A673 (cell line): ENCODE measurements around the gene TAS2R7. TPM values are rescaled to one million over a fixed set of nuclear protein-coding genes. Genes with fewer than 3 reads are reported as not detected.

Experiments
- BruUV-seq: library from RNA; stranded (reverse); fragments of 400-500 nt; replicated peaks from 2 replicates; lab custom pipeline; 2021; lab: Mats Ljungman, UMichigan
- CTCF ChIA-PET: fragments of 300-600 bp; sonication (Branson Sonifier 250); formaldehyde crosslinking; loops from one replicate; lab custom pipeline; 2022; ENCODE audit warnings: antibody characterized with exemption; lab: Charles Lee
- POLR2A ChIA-PET: fragments of 300-600 bp; sonication (Branson Sonifier 250); formaldehyde crosslinking; loops from one replicate; lab custom pipeline; 2022; ENCODE audit warnings: antibody characterized with exemption; ENCODE audit not compliant: low non-redundant PET; lab: Charles Lee
- DNase-seq: peaks from one replicate; pipeline ENCODE4 v3.0.0-alpha.2; 2015; ENCODE audit warnings: low spot score
- H3K27ac ChIP-seq: fragments of 200-600 bp; sonication (generic); 2 replicates; pipeline ENCODE4 v1.5.1; 2016; ENCODE audit warnings: mixed run types, low read depth, mild to moderate bottlenecking, mixed read lengths, antibody characterized with exemption, low read length; ENCODE audit not compliant: poor library complexity, severe bottlenecking
- H3K27me3 ChIP-seq: fragments of 200-600 bp; sonication (generic); replicated peaks from 2 replicates; pipeline ENCODE4 v1.6.1; 2017; ENCODE audit warnings: mixed run types, low read depth, mild to moderate bottlenecking, mixed read lengths, antibody characterized with exemption, low read length; ENCODE audit not compliant: insufficient read depth, poor library complexity
- H3K36me3 ChIP-seq: fragments of 200-600 bp; sonication (generic); 2 replicates; pipeline ENCODE4 v1.6.1; 2016; ENCODE audit warnings: mixed run types, mild to moderate bottlenecking, mixed read lengths, antibody characterized with exemption, low read length; ENCODE audit not compliant: insufficient read depth, poor library complexity, severe bottlenecking
- H3K4me1 ChIP-seq: fragments of 200-600 bp; sonication (generic); 2 replicates; pipeline ENCODE4 v1.6.1; 2017; ENCODE audit warnings: mixed run types, mild to moderate bottlenecking, mixed read lengths, antibody characterized with exemption, low read length; ENCODE audit not compliant: insufficient read depth, poor library complexity, severe bottlenecking
- H3K4me3 ChIP-seq: fragments of 200-600 bp; sonication (generic); 2 replicates; pipeline ENCODE4 v1.5.1; 2016; ENCODE audit warnings: low read depth, mixed run types, mild to moderate bottlenecking, mixed read lengths, low read length; ENCODE audit not compliant: poor library complexity, severe bottlenecking
- H3K9me3 ChIP-seq: fragments of 200-600 bp; sonication (generic); 2 replicates; pipeline ENCODE4 v1.6.1; 2016; ENCODE audit warnings: mixed run types, low read depth, mild to moderate bottlenecking, mixed read lengths, antibody characterized with exemption, low read length; ENCODE audit not compliant: poor library complexity, severe bottlenecking
- EZH2 ChIP-seq: fragments of 200-600 bp; sonication (generic); IDR thresholded peaks from 2 replicates; pipeline ENCODE4 v1.6.1; 2017; ENCODE audit warnings: borderline replicate concordance, low read depth, mild to moderate bottlenecking, mixed read lengths, antibody characterized with exemption, low read length; ENCODE audit not compliant: poor library complexity, severe bottlenecking
- intact Hi-C: fragments of 100-400 bp; cut with micrococcal nuclease; formaldehyde crosslinking; loops from one replicate; pipeline ENCODE4 v1.10.0; 2022; ENCODE audit not compliant: unreplicated experiment
- total RNA-seq: library from RNA; stranded (reverse); gene quantifications from 2 replicates; pipeline ENCODE4 v1.2.3, GENCODE V29; 2021
- TF ChIP-seq, protein P1 (sequence below): fragments of 300-800, 200-600 bp; sonication (generic); conservative IDR thresholded peaks from 2 replicates; pipeline ENCODE4 v1.5.1; 2017; ENCODE audit warnings: low read depth, mild to moderate bottlenecking, antibody characterized with exemption, low read length, moderate library complexity, mixed read lengths

TAS2R7 gene
- total RNA-seq, 1 experiment from 2014 or later: not detected

DNA sequence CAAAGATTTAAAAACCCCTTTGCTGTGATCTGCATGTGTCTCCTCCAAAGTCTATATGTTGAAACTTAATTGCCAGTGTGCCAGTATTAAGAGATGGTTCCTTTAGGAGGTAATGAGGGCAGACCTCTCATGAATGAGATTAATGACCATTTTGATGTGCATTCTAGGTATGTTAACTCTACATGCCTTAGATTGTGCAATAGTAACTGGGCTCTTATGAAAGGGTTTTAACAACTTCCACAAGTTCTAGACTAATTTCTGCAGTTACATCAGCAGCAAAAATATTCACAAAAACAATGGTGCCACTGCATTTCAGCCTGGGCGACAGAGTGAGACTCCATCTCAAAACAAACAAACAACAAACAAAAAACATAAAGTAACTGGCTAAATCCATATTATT, 27.6 kb upstream of the TAS2R7 start:
- H3K9me3 ChIP-seq: no peaks in the 10 kb centered on the region
- TF ChIP-seq EZH2: no peak
- TF ChIP-seq, protein P1, sequence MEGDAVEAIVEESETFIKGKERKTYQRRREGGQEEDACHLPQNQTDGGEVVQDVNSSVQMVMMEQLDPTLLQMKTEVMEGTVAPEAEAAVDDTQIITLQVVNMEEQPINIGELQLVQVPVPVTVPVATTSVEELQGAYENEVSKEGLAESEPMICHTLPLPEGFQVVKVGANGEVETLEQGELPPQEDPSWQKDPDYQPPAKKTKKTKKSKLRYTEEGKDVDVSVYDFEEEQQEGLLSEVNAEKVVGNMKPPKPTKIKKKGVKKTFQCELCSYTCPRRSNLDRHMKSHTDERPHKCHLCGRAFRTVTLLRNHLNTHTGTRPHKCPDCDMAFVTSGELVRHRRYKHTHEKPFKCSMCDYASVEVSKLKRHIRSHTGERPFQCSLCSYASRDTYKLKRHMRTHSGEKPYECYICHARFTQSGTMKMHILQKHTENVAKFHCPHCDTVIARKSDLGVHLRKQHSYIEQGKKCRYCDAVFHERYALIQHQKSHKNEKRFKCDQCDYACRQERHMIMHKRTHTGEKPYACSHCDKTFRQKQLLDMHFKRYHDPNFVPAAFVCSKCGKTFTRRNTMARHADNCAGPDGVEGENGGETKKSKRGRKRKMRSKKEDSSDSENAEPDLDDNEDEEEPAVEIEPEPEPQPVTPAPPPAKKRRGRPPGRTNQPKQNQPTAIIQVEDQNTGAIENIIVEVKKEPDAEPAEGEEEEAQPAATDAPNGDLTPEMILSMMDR: no peak
- no peaks in the 10 kb centered on the region for H3K4me1 ChIP-seq
- DNase-seq: peak; percentile 9
- ChIA-PET CTCF (no interaction called here), POLR2A (no interaction called here)
- H3K27me3 ChIP-seq: no peaks in the 10 kb centered on the region
- no peak overlapping the region for H3K4me3 ChIP-seq
- H3K27ac ChIP-seq: no peak overlapping the region
- no peaks in the 10 kb centered on the region for H3K36me3 ChIP-seq
- intact Hi-C loops: no loop called here
- no TSS peak for BruUV-seq

DNA sequence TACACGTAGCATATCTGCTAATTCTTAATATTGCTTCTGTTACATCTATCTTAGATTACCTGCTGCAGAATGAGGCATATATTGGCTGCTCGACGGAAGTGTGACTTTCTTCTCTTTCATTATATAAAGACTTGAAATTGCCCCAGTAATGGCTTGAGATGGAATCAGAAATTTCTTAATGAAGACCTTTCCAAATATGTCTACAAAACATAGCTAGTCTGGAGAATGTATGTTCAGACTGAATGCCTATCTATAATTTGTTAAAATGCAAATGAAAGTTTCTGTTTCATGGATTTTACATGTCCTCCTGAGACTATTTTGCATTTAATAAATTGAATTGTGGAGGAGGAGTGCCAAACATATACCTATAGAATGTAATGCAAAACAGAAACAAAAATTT, 23.8 kb upstream of the TAS2R7 start, which contains the start of gene TAS2R10:
Gene TAS2R10, minus strand, starts transcription at position 101 of the 400 bp plus-strand sequence. Its CDS starts 89 bp downstream, at position 12.
- H3K4me1 ChIP-seq: no peaks in the 10 kb centered on the region
- no peak within 1 kb of the TSS for H3K27ac ChIP-seq
- BruUV-seq: no TSS peak
- no peaks in the 10 kb centered on the region for H3K27me3 ChIP-seq
- no peaks in the 10 kb centered on the region for H3K9me3 ChIP-seq
- CTCF ChIA-PET: no interaction called here
- no peak for DNase-seq
- no peak within 1 kb of the TSS for H3K4me3 ChIP-seq
- POLR2A ChIA-PET: no interaction called here
- no peaks in the 10 kb centered on the region for H3K36me3 ChIP-seq
- no peak for TF ChIP-seq EZH2
- TF ChIP-seq, protein P1: no peak
- intact Hi-C loops: no loop called here

DNA sequence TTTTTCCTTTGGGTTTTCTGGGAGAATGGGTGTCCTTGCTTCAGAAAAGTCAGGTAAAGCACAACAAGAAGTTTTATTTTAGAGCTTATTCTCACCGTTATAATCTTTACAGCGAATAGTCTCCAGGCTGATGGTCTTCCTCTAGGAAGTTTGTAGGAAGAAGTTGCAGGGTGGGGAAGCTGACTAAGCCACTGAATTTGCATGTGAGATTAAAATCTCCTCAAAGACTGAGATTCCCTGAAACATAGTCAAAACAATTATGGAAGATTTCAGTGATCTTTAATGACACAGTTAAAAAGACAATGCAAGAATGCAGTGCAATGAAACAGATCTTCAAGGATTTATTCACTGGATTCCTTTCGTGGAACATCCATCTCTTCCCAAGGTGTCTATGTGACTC, 22.5 kb upstream of the TAS2R7 start:
- no TSS peak for BruUV-seq
- TF ChIP-seq, protein P1: no peak
- no peak for TF ChIP-seq EZH2
- Histone ChIP-seq H3K36me3 (no peaks in the 10 kb centered on the region), H3K4me1 (no peaks in the 10 kb centered on the region), H3K4me3 (no peak overlapping the region), H3K9me3 (no peaks in the 10 kb centered on the region), H3K27me3 (no peaks in the 10 kb centered on the region), H3K27ac (no peak overlapping the region)
- ChIA-PET POLR2A (no interaction called here), CTCF (no interaction called here)
- intact Hi-C loops: no loop called here
- no peak for DNase-seq
